ENCODE data around the gene ALDH1A1. TPM values are rescaled to one million over a fixed set of nuclear protein-coding genes. Genes with fewer than 3 reads are reported as not detected.

Gene ALDH1A1
- total RNA-seq, 1 experiment from 2014 or later: 1.9 TPM

- TF ChIP-seq USF2 (CRISPR knock-in tag; IDR thresholded peaks at IDR 0.05) (no peak), JUN (CRISPR knock-in tag; IDR thresholded peaks at IDR 0.05) (no peak)
- TF ChIP-seq, protein P1, sequence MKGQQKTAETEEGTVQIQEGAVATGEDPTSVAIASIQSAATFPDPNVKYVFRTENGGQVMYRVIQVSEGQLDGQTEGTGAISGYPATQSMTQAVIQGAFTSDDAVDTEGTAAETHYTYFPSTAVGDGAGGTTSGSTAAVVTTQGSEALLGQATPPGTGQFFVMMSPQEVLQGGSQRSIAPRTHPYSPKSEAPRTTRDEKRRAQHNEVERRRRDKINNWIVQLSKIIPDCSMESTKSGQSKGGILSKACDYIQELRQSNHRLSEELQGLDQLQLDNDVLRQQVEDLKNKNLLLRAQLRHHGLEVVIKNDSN (CRISPR knock-in tag; IDR thresholded peaks at IDR 0.05): no peak
Measured at GRCh38 chr9:72923077-72923476, 29.8 kb downstream of the ALDH1A1 start (continued).

DNA sequence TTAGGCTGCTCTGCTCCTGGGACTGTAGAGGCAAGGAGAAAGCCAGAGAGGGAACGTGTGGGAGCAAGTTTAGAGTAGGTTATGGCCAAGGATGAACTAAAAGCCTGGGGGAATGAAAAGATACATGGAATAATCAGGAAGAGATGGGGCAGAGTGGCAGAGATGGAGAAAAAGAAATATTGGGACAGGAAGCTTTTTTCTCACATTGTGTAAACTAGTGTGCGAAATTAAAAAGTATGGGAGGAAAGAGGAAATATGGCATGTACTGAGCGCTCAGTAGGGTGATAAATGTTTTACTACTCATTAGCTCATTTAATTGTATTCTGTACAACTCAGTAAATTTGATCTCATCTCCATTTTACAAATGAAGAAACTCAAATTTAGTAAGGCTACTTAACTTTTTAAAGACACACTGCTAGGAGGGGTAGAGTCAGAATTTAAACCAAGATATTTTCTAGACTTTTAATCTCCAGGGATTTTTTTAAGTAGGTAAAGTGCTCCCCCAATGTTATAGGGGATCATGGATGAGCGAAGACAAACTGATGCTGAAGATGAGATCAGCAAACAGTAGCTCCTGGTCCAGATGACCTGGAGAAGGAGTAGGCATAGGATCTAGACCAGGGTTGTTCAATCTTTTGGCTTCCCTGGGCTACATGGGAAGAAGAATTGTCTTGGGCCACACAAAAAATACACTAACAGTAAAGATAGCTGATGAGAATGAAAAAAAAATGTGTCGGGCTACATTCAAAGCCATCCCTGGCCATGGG, 30.8 kb downstream of the ALDH1A1 start:
- Mint-ChIP-seq H3K4me3 (no peak overlapping the region), H3K36me3 (no peaks in the 10 kb centered on the region), H3K27me3 (ENCODE audit: low read depth) (no peaks in the 10 kb centered on the region), H3K9me3 (no peaks in the 10 kb centered on the region), H3K4me1 (peaks cover 10% of the 10 kb centered on the region; the same call in 1 of the 2 replicates), H3K27ac (no peak overlapping the region)
- no peak for DNase-seq (ENCODE audit: low spot score)
- TF ChIP-seq ZBTB43 (CRISPR knock-in tag; IDR thresholded peaks at IDR 0.05) (no peak), ZNF532 (CRISPR knock-in tag; IDR thresholded peaks at IDR 0.05; ENCODE audit: borderline replicate concordance) (no peak), FOXJ3 (CRISPR knock-in tag; IDR thresholded peaks at IDR 0.05; ENCODE audit: borderline replicate concordance) (no peak), PREB (CRISPR knock-in tag; IDR thresholded peaks at IDR 0.05; ENCODE audit: borderline replicate concordance) (no peak), NR3C1 (CRISPR knock-in tag; conservative IDR thresholded peaks at IDR 0.05; ENCODE audit: low read depth) (no peak), ZNF396 (CRISPR knock-in tag; IDR thresholded peaks at IDR 0.05; ENCODE audit: borderline replicate concordance) (no peak), NR1H2 (CRISPR knock-in tag; IDR thresholded peaks at IDR 0.05) (no peak), TCF7 (CRISPR knock-in tag; IDR thresholded peaks at IDR 0.05; ENCODE audit: low read depth) (no peak), ZNF423 (CRISPR knock-in tag; IDR thresholded peaks at IDR 0.05) (no peak), ETV6 (CRISPR knock-in tag; IDR thresholded peaks at IDR 0.05) (no peak), ZNF317 (CRISPR knock-in tag; IDR thresholded peaks at IDR 0.05; ENCODE audit: borderline replicate concordance, low read depth) (no peak), SMAD4 (CRISPR knock-in tag; IDR thresholded peaks at IDR 0.05) (no peak), JUN (CRISPR knock-in tag; IDR thresholded peaks at IDR 0.05) (no peak)
- TF ChIP-seq, protein P2, sequence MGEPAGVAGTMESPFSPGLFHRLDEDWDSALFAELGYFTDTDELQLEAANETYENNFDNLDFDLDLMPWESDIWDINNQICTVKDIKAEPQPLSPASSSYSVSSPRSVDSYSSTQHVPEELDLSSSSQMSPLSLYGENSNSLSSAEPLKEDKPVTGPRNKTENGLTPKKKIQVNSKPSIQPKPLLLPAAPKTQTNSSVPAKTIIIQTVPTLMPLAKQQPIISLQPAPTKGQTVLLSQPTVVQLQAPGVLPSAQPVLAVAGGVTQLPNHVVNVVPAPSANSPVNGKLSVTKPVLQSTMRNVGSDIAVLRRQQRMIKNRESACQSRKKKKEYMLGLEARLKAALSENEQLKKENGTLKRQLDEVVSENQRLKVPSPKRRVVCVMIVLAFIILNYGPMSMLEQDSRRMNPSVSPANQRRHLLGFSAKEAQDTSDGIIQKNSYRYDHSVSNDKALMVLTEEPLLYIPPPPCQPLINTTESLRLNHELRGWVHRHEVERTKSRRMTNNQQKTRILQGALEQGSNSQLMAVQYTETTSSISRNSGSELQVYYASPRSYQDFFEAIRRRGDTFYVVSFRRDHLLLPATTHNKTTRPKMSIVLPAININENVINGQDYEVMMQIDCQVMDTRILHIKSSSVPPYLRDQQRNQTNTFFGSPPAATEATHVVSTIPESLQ (CRISPR knock-in tag; IDR thresholded peaks at IDR 0.05): no peak
- ChIA-PET CTCF (no interaction called here), POLR2A (no interaction called here)
- ATAC-seq: no peak
